BE2C (cell line): ENCODE results near the gene OR10X1.

Experiments used
- DNase-seq: peaks from one replicate; pipeline ENCODE4 v3.0.0-alpha.2; 2020
- H3K27me3 ChIP-seq: fragments of 250-450 bp; sonication (Bioruptor Pico); 2 replicates; pipeline ENCODE4 v1.5.1; 2020; ENCODE audit warnings: mild to moderate bottlenecking
- H3K36me3 ChIP-seq: fragments of 250-450 bp; sonication (Bioruptor Pico); 2 replicates; pipeline ENCODE4 v1.5.1; 2020; ENCODE audit warnings: mild to moderate bottlenecking
- H3K4me1 ChIP-seq: fragments of 250-450 bp; sonication (Bioruptor Pico); 2 replicates; pipeline ENCODE4 v1.5.1; 2020
- H3K4me3 ChIP-seq: 2 replicates; pipeline ENCODE4 v1.5.1; 2011; ENCODE audit warnings: low read depth, low read length
- H3K9me3 ChIP-seq: fragments of 250-450 bp; sonication (Bioruptor Pico); 2 replicates; pipeline ENCODE4 v1.5.1; 2020
- CTCF ChIP-seq: IDR thresholded peaks from 2 replicates; pipeline ENCODE4 v1.5.1; 2012; ENCODE audit warnings: mild to moderate bottlenecking, low read depth, low read length

Gene OR10X1

GRCh38 chr1:158534496-158534895 lies 45.2 kb downstream of the OR10X1 start:
- Histone ChIP-seq H3K36me3 (no peaks in the 10 kb centered on the region), H3K9me3 (no peaks in the 10 kb centered on the region), H3K4me1 (no peaks in the 10 kb centered on the region), H3K27me3 (no peaks in the 10 kb centered on the region), H3K4me3 (no peak overlapping the region)
- DNase-seq = no peak
- no peak for TF ChIP-seq CTCF
